Psoas muscle (tissue), 8 donors: ENCODE results near the gene TEX52. TPM values are rescaled to one million over a fixed set of nuclear protein-coding genes. Genes with fewer than 3 reads are reported as not detected.

Experiments
- ATAC-seq, 4 donors: fragments of 200-7000 bp; cut with Tn5 transposase; one replicate each; pipeline ENCODE4 v1.9.1; 2020; ENCODE audit warnings: moderate library complexity in 3 of 4, mild to moderate bottlenecking in 2 of 4
- DNase-seq, 2 donors: peaks; one replicate each; pipeline ENCODE4 v3.0.0-alpha.2; 2020
- H3K27ac ChIP-seq: fragments of 200-600 bp; one replicate; pipeline ENCODE4 v1.8.0; 2022
- H3K27me3 ChIP-seq, 3 donors: fragments of 200-600 bp in 1 of 3; one replicate each; pipeline versions ENCODE4 v1.6.1 to v1.8.0; 2013 to 2022; ENCODE audit warnings: low read length in 2 of 3, mild to moderate bottlenecking in 2 of 3, moderate library complexity in 1 of 3; ENCODE audit not compliant: insufficient read depth in 3 of 3
- H3K36me3 ChIP-seq, 2 donors: fragments of 200-600 bp in 1 of 2; one replicate each; pipeline versions ENCODE4 v1.6.1 to v1.8.0; 2013 to 2022; ENCODE audit warnings: low read depth in 1 of 2, mild to moderate bottlenecking in 1 of 2, moderate library complexity in 1 of 2; ENCODE audit not compliant: insufficient read depth in 1 of 2
- H3K4me1 ChIP-seq: fragments of 200-600 bp; one replicate; pipeline ENCODE4 v1.8.0; 2022
- H3K4me3 ChIP-seq: fragments of 200-600 bp; one replicate; pipeline ENCODE4 v1.8.0; 2022; ENCODE audit warnings: mild to moderate bottlenecking
- H3K9me3 ChIP-seq: fragments of 200-600 bp; one replicate; pipeline ENCODE4 v1.8.0; 2022
- CTCF ChIP-seq: fragments of 200-600 bp; IDR thresholded peaks from one replicate; pipeline ENCODE4 v1.8.0; 2022; ENCODE audit warnings: antibody characterized with exemption
- WGBS, 3 donors: extraction: QIAGEN DNeasy Blood & Tissue Kit; methylation state at CpG; one replicate each; pipeline versions ENCODE4 v1.1.6 to v1.1.7; 2013; 5-methylcytosine and 5-hydroxymethylcytosine counted together
- intact Hi-C, 2 donors: fragments of 100-400 bp; cut with DNase I; formaldehyde crosslinking; loops; one replicate each; pipeline versions ENCODE4 v1.11.0 to v1.14.2; 2022
- polyA plus RNA-seq, 3 donors: library from polyadenylated mRNA; stranded (reverse); fragments of 200-250 nt; gene quantifications; one replicate each; pipeline ENCODE4 v1.2.3, GENCODE V29; 2013
- total RNA-seq, 4 donors: library from RNA; stranded (reverse); fragmentation: NEBNext Ultra II Directional in 2 of 4; extraction: Animal tissue kit (Norgen Biotek cat#: 25700) in 2 of 4; gene quantifications; one replicate each; pipeline versions ENCODE4 v1.2.1 to v1.2.4, GENCODE V29; 2021 to 2023
- donor health status: healthy with polysubstance abuse.
- donor health status: DM: no; HTN: no; CAD: no; lungs with moderate emphysema.
- donor health status: Bipolar disorder and iron deficiency.
- donor health status: healthy.
- donor health status: DM: yes; HTN: yes; CAD: no.
- donor health status: DM: no; HTN: no; CAD: no.
- donor health status: DM: no; HTN: no; CAD: no.
- donor health status: DM: yes; HTN: yes; CAD: no.

The TEX52 gene
- total and polyA plus RNA-seq, 7 donors, result not detected

GRCh38 chr12:2860170-2860569, 3.3 kb upstream of the TEX52 start:
- H3K27me3 ChIP-seq, result no peaks in the 10 kb centered on the region
- no peak for DNase-seq

GRCh38 chr12:2858944-2859421, 2.1 kb upstream of the TEX52 start:
- Histone ChIP-seq H3K4me1 (peaks cover 5% of the 10 kb centered on the region), H3K9me3 (no peaks in the 10 kb centered on the region), H3K27ac (no peak overlapping the region), H3K27me3 (no peaks in the 10 kb centered on the region), H3K4me3 (no peak overlapping the region), H3K36me3 (no peaks in the 10 kb centered on the region)
- no peak for DNase-seq
- intact Hi-C loops, result loop anchor here (10.0 kb wide), 2 partner anchors 186 to 416 kb away; no protein-coding TSS in a partner anchor
- TF ChIP-seq CTCF, result no peak
- no peak for ATAC-seq
- 86 to 91% (median 89%) methylated on average over 12 of the region's 12 CpGs for WGBS, 3 donors

More at GRCh38 chr12:2860170-2860569, 3.3 kb upstream of the TEX52 start:
- Histone ChIP-seq H3K27ac (no peak overlapping the region), H3K4me3 (no peak overlapping the region), H3K9me3 (no peaks in the 10 kb centered on the region), H3K36me3 (no peaks in the 10 kb centered on the region), H3K4me1 (peaks cover 5% of the 10 kb centered on the region)
- intact Hi-C loops, result no loop called here
- TF ChIP-seq CTCF, result no peak
- no peak for ATAC-seq

GRCh38 chr12:2858334-2858733, 1.5 kb upstream of the TEX52 start:
- Histone ChIP-seq H3K27ac (no peak overlapping the region), H3K27me3 (no peaks in the 10 kb centered on the region), H3K4me3 (no peak overlapping the region), H3K4me1 (peaks cover 5% of the 10 kb centered on the region), H3K9me3 (no peaks in the 10 kb centered on the region), H3K36me3 (no peaks in the 10 kb centered on the region)
- no peak for TF ChIP-seq CTCF
- ATAC-seq, result peak in 2 of 4 donors; percentile 69 to 78
- 35 to 83% (median 70%) methylated on average over 2 of the region's 2 CpGs for WGBS, 3 donors
- no peak for DNase-seq
- intact Hi-C loops, result loop anchor here (10.0 kb wide), 2 partner anchors 186 to 416 kb away; no protein-coding TSS in a partner anchor

- Histone ChIP-seq H3K4me3 (no peak overlapping the region), H3K36me3 (no peaks in the 10 kb centered on the region), H3K9me3 (no peaks in the 10 kb centered on the region), H3K27me3 (no peaks in the 10 kb centered on the region), H3K27ac (no peak overlapping the region), H3K4me1 (peaks cover 5% of the 10 kb centered on the region)
- ATAC-seq, result no peak
- no peak for DNase-seq
- intact Hi-C loops, result loop anchor here (10.0 kb wide), 2 partner anchors 187 to 417 kb away; no protein-coding TSS in a partner anchor
- no peak for TF ChIP-seq CTCF
- 95 to 97% (median 96%) methylated on average over 7 of the region's 7 CpGs for WGBS, 3 donors
These were observed 737 bp upstream of the TEX52 start for GRCh38 chr12:2857576-2857975.

- intact Hi-C loops, result loop anchor here (10.0 kb wide), 2 partner anchors 189 to 419 kb away; no protein-coding TSS in a partner anchor
- Histone ChIP-seq H3K27me3 (no peaks in the 10 kb centered on the region), H3K27ac (no peak overlapping the region), H3K36me3 (no peaks in the 10 kb centered on the region), H3K4me1 (peaks cover 5% of the 10 kb centered on the region), H3K9me3 (no peaks in the 10 kb centered on the region), H3K4me3 (no peak overlapping the region)
- ATAC-seq (peak in 3 of 4 donors; percentile 67 to 72 (median 72)), DNase-seq (no peak)
- 74 to 93% (median 80%) methylated on average over 3 of the region's 3 CpGs for WGBS, 3 donors
- no peak for TF ChIP-seq CTCF
These were observed 788 bp downstream of the TEX52 start for GRCh38 chr12:2856051-2856450.
